ENCODE measurements around the gene DENND6A.

DENND6A gene

GRCh38 chr3:57577801-57578200 is 115.1 kb downstream of the DENND6A start:
- DNase-seq (ENCODE audit: low read depth, low spot score), result no peak

GRCh38 chr3:57575966-57576626 is 116.8 kb downstream of the DENND6A start:
- no peak for DNase-seq (ENCODE audit: low read depth, low spot score)
